ENCODE measurements around the gene TMEM256. TPM values are rescaled to one million over a fixed set of nuclear protein-coding genes. Genes with fewer than 3 reads are reported as not detected.

The TMEM256 gene
- total RNA-seq, 1 donor from 2014 or later: 149 TPM

DNA sequence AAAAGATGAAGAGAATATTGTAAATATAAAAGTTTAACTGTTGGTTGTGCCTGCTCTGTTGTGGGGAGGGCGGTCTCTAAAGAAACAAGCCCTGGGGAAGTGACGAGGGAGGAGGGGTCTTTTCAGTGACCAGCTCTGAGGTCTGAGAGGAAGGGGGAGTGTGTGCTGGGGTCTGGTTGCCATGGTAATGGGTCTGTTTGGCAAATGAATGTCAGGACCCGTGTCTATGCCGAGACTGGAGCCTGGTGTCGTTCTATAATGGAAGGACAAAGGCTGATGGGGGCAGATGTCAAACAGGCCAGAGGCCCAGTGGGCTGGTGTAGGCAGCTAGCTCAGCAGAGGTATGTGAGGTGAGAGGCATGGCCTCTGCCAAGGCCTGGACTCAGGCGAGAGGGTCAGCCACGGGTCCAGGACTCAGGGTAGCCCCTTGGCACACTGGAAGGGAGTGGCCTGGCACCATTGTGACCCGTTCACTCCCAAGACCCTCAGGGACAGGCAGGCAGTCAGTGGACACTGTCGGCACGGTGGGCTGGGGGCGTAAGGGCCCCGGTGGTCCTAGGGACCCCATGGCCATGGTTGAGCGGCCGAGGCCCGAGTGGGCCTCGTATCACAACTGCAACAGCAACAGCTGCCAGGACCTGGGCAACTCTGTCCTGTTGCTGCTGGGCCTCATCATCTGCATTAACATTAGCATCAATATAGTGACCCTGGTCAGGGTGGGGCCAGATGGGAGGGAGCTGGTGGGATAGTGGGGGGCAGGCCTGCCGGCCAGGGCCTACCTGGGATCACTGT lies 16.1 kb upstream of the TMEM256 start, which contains the start of gene SPEM1:
SPEM1 (plus strand) TSS at position 506 of the 792 bp plus-strand sequence; CDS start at position 567, 61 bp downstream.
- Histone ChIP-seq H3K9me3 (ENCODE audit: control insufficient read depth in 3 of 3, low read length in 3 of 3) (no peaks in the 10 kb centered on the region), H3K27me3 (ENCODE audit: control insufficient read depth in 3 of 3, insufficient read depth in 3 of 3, low read length in 3 of 3) (peaks cover 0 to 4% (median 0%) of the 10 kb centered on the region in 3 donors), H3K4me1 (ENCODE audit: control insufficient read depth in 3 of 3, insufficient read depth in 3 of 3, low read length in 3 of 3) (no peaks in the 10 kb centered on the region), H3K36me3 (ENCODE audit: control insufficient read depth in 3 of 3, insufficient read depth in 3 of 3, low read length in 3 of 3) (peaks cover 3 to 6% (median 6%) of the 10 kb centered on the region in 3 donors), H3K4me3 (ENCODE audit: low read length in 3 of 3) (no peak within 1 kb of the TSS), H3K27ac (ENCODE audit: low read depth, low read length) (no peak within 1 kb of the TSS), H3K9ac (ENCODE audit: low read depth in 1 of 3, low read length in 3 of 3) (no peak within 1 kb of the TSS)

GRCh38 chr17:7418472-7419152 lies 14.7 kb upstream of the TMEM256 start:
- Histone ChIP-seq H3K27ac (ENCODE audit: low read depth, low read length) (no peak overlapping the region), H3K36me3 (ENCODE audit: control insufficient read depth in 3 of 3, insufficient read depth in 3 of 3, low read length in 3 of 3) (peaks cover 3 to 8% (median 6%) of the 10 kb centered on the region in 3 donors), H3K9me3 (ENCODE audit: control insufficient read depth in 3 of 3, low read length in 3 of 3) (no peaks in the 10 kb centered on the region), H3K27me3 (ENCODE audit: control insufficient read depth in 3 of 3, insufficient read depth in 3 of 3, low read length in 3 of 3) (peaks cover 0 to 4% (median 0%) of the 10 kb centered on the region in 3 donors), H3K4me3 (ENCODE audit: low read length in 3 of 3) (no peak overlapping the region), H3K4me1 (ENCODE audit: control insufficient read depth in 3 of 3, insufficient read depth in 3 of 3, low read length in 3 of 3) (no peaks in the 10 kb centered on the region), H3K9ac (ENCODE audit: low read depth in 1 of 3, low read length in 3 of 3) (no peak overlapping the region)

GRCh38 chr17:7417056-7417655 lies 13.3 kb upstream of the TMEM256 start:
- Histone ChIP-seq H3K4me1 (ENCODE audit: control insufficient read depth in 3 of 3, insufficient read depth in 3 of 3, low read length in 3 of 3) (no peaks in the 10 kb centered on the region), H3K27ac (ENCODE audit: low read depth, low read length) (no peak overlapping the region), H3K9ac (ENCODE audit: low read depth in 1 of 3, low read length in 3 of 3) (no peak overlapping the region), H3K36me3 (ENCODE audit: control insufficient read depth in 3 of 3, insufficient read depth in 3 of 3, low read length in 3 of 3) (peaks cover 3 to 8% (median 6%) of the 10 kb centered on the region in 3 donors), H3K4me3 (ENCODE audit: low read length in 3 of 3) (no peak overlapping the region), H3K9me3 (ENCODE audit: control insufficient read depth in 3 of 3, low read length in 3 of 3) (no peaks in the 10 kb centered on the region), H3K27me3 (ENCODE audit: control insufficient read depth in 3 of 3, insufficient read depth in 3 of 3, low read length in 3 of 3) (peaks cover 0 to 4% (median 0%) of the 10 kb centered on the region in 3 donors)

GRCh38 chr17:7416323-7416722 lies 12.4 kb upstream of the TMEM256 start:
- Histone ChIP-seq H3K4me3 (ENCODE audit: low read length in 3 of 3) (no peak overlapping the region), H3K36me3 (ENCODE audit: control insufficient read depth in 3 of 3, insufficient read depth in 3 of 3, low read length in 3 of 3) (peaks cover 3 to 8% (median 6%) of the 10 kb centered on the region in 3 donors), H3K27me3 (ENCODE audit: control insufficient read depth in 3 of 3, insufficient read depth in 3 of 3, low read length in 3 of 3) (peaks cover 0 to 4% (median 0%) of the 10 kb centered on the region in 3 donors), H3K9me3 (ENCODE audit: control insufficient read depth in 3 of 3, low read length in 3 of 3) (no peaks in the 10 kb centered on the region), H3K27ac (ENCODE audit: low read depth, low read length) (no peak overlapping the region), H3K9ac (ENCODE audit: low read depth in 1 of 3, low read length in 3 of 3) (no peak overlapping the region), H3K4me1 (ENCODE audit: control insufficient read depth in 3 of 3, insufficient read depth in 3 of 3, low read length in 3 of 3) (no peaks in the 10 kb centered on the region)

DNA sequence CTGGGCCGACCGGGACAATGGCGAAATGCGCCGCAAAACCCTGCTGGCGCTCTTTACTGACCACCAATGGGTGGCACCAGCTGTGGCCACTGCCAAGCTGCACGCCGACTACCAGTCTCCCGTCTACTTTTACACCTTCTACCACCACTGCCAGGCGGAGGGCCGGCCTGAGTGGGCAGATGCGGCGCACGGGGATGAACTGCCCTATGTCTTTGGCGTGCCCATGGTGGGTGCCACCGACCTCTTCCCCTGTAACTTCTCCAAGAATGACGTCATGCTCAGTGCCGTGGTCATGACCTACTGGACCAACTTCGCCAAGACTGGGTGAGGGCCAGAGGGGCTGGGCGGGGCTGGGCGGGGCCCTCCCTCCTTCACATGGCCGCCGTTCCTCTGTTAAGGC lies 11.9 kb upstream of the TMEM256 start:
- Histone ChIP-seq H3K9ac (ENCODE audit: low read depth in 1 of 3, low read length in 3 of 3) (no peak overlapping the region), H3K27me3 (ENCODE audit: control insufficient read depth in 3 of 3, insufficient read depth in 3 of 3, low read length in 3 of 3) (peaks cover 0 to 4% (median 0%) of the 10 kb centered on the region in 3 donors), H3K36me3 (ENCODE audit: control insufficient read depth in 3 of 3, insufficient read depth in 3 of 3, low read length in 3 of 3) (peaks cover 3 to 8% (median 6%) of the 10 kb centered on the region in 3 donors), H3K9me3 (ENCODE audit: control insufficient read depth in 3 of 3, low read length in 3 of 3) (no peaks in the 10 kb centered on the region), H3K4me3 (ENCODE audit: low read length in 3 of 3) (no peak overlapping the region), H3K27ac (ENCODE audit: low read depth, low read length) (no peak overlapping the region), H3K4me1 (ENCODE audit: control insufficient read depth in 3 of 3, insufficient read depth in 3 of 3, low read length in 3 of 3) (no peaks in the 10 kb centered on the region)

DNA sequence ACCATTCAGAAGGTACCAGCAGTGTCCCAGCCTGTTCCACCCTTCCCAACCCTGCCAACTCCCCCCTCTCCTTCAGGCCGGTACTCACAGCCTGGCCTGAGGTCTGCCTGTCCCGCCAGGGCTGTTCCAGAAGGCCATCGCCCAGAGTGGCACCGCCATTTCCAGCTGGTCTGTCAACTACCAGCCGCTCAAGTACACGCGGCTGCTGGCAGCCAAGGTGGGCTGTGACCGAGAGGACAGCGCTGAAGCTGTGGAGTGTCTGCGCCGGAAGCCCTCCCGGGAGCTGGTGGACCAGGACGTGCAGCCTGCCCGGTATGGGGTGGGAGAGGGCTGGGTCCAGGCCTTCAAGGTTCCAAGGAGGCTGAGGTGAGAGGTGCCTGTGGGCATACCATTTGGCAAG lies 10.9 kb upstream of the TMEM256 start:
- Histone ChIP-seq H3K4me3 (ENCODE audit: low read length in 3 of 3) (no peak overlapping the region), H3K36me3 (ENCODE audit: control insufficient read depth in 3 of 3, insufficient read depth in 3 of 3, low read length in 3 of 3) (peaks cover 6 to 8% (median 7%) of the 10 kb centered on the region in 3 donors), H3K4me1 (ENCODE audit: control insufficient read depth in 3 of 3, insufficient read depth in 3 of 3, low read length in 3 of 3) (no peaks in the 10 kb centered on the region), H3K9ac (ENCODE audit: low read depth in 1 of 3, low read length in 3 of 3) (no peak overlapping the region), H3K9me3 (ENCODE audit: control insufficient read depth in 3 of 3, low read length in 3 of 3) (no peaks in the 10 kb centered on the region), H3K27me3 (ENCODE audit: control insufficient read depth in 3 of 3, insufficient read depth in 3 of 3, low read length in 3 of 3) (peaks cover 0 to under 1% (median 0%) of the 10 kb centered on the region in 3 donors), H3K27ac (ENCODE audit: low read depth, low read length) (no peak overlapping the region)

DNA sequence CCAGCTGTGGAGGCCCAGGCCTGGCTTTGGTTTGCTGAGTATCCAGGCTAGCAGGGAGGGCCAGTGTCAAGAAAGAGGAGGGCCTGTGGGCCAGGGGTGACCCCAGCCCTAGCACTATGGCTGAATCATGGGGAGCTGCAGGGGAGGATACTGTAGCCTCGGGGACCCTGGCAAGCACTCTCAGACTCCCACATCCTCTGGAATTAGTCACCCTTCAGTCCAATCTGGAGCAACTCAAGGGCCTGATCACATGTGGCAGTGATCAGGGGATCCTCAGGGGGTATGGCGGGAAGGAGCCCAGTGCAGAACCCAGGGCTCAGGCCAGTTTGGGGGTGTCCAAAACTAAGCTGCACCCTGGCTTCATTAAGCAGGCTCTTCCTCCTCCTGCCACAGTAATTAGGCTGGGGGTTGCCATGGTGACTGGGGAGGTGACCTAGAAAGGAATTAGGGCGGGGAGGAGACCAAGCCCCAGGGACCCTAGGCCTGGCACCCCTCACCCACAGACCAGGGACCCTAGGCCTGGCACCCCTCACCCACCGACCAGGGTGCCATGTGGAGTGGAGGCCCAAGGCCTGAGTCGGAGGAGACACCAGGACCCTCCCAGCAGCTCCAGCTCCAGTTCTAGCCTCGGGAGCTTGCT lies 9.6 kb upstream of the TMEM256 start:
- H3K4me1 ChIP-seq (ENCODE audit: control insufficient read depth in 3 of 3, insufficient read depth in 3 of 3, low read length in 3 of 3): no peaks in the 10 kb centered on the region
- no peak overlapping the region for H3K4me3 ChIP-seq (ENCODE audit: low read length in 3 of 3)
- H3K9ac ChIP-seq (ENCODE audit: low read depth in 1 of 3, low read length in 3 of 3): no peak overlapping the region
- no peak overlapping the region for H3K27ac ChIP-seq (ENCODE audit: low read depth, low read length)
- no peaks in the 10 kb centered on the region for H3K27me3 ChIP-seq (ENCODE audit: control insufficient read depth in 3 of 3, insufficient read depth in 3 of 3, low read length in 3 of 3)
- no peaks in the 10 kb centered on the region for H3K9me3 ChIP-seq (ENCODE audit: control insufficient read depth in 3 of 3, low read length in 3 of 3)
- peaks cover 10 to 14% (median 12%) of the 10 kb centered on the region in 3 donors for H3K36me3 ChIP-seq (ENCODE audit: control insufficient read depth in 3 of 3, insufficient read depth in 3 of 3, low read length in 3 of 3)

DNA sequence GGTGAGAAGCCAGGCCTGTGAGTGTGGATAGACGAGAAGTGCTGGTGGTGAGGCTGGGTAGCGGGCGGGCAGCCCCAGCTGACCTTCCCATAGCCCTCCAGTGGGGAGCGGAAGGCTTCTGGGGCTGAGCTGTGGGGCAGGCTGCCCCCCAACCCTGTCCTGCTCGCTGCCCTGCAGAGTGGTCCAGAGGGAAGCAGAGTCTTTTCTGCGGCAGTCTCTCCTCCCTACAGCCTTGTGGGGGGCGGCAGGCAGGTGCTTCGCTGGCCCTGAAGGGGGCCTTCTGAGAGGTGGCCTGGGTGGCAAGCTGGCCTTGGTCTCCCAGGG lies 7.5 kb upstream of the TMEM256 start:
- Histone ChIP-seq H3K4me1 (ENCODE audit: control insufficient read depth in 3 of 3, insufficient read depth in 3 of 3, low read length in 3 of 3) (no peaks in the 10 kb centered on the region), H3K9me3 (ENCODE audit: control insufficient read depth in 3 of 3, low read length in 3 of 3) (no peaks in the 10 kb centered on the region), H3K4me3 (ENCODE audit: low read length in 3 of 3) (no peak overlapping the region), H3K9ac (ENCODE audit: low read depth in 1 of 3, low read length in 3 of 3) (no peak overlapping the region), H3K27ac (ENCODE audit: low read depth, low read length) (no peak overlapping the region), H3K36me3 (ENCODE audit: control insufficient read depth in 3 of 3, insufficient read depth in 3 of 3, low read length in 3 of 3) (peaks cover 10 to 14% (median 12%) of the 10 kb centered on the region in 3 donors), H3K27me3 (ENCODE audit: control insufficient read depth in 3 of 3, insufficient read depth in 3 of 3, low read length in 3 of 3) (no peaks in the 10 kb centered on the region)

DNA sequence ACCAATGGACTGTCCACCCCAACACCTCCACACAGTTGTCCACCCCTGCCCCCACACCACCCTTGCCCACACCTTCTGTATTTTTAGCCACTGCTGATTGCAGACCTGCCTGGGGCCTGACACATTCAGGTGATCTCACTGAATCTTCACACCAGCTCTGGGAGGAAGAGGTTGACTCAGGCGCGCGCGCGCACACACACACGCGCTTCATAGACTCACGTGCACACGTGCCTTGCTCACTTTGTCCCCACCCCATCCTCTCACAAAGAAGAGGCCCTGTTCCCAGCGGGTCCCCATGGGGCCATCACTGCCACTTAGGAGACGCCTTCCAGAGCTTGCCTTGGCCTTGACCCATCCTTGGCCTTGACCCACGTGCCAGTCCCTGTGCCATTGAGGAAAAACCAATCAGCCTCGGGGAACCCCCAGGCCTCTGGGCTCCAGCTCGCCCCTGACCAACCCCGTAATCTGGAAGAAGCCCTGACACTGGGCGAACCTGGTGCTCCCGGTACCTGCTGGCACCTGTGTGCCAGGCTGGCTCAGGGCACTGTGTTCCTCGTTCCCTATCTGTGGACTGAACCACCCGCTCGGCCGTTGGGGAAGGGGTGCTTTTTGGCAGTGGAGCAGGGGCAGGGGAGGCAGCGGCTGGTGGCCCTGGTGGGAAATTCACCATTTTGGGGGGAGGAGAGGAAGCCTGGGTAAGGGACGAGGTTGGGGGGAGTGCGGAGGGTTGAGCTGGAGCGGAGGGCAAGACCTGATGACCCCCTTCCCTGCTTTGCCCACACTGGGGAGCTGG lies 6.9 kb upstream of the TMEM256 start:
- no peaks in the 10 kb centered on the region for H3K9me3 ChIP-seq (ENCODE audit: control insufficient read depth in 3 of 3, low read length in 3 of 3)
- no peaks in the 10 kb centered on the region for H3K27me3 ChIP-seq (ENCODE audit: control insufficient read depth in 3 of 3, insufficient read depth in 3 of 3, low read length in 3 of 3)
- no peak overlapping the region for H3K27ac ChIP-seq (ENCODE audit: low read depth, low read length)
- no peak overlapping the region for H3K9ac ChIP-seq (ENCODE audit: low read depth in 1 of 3, low read length in 3 of 3)
- peaks cover 10 to 14% (median 12%) of the 10 kb centered on the region in 3 donors for H3K36me3 ChIP-seq (ENCODE audit: control insufficient read depth in 3 of 3, insufficient read depth in 3 of 3, low read length in 3 of 3)
- H3K4me3 ChIP-seq (ENCODE audit: low read length in 3 of 3): no peak overlapping the region
- peaks cover 0 to 5% (median under 1%) of the 10 kb centered on the region in 3 donors for H3K4me1 ChIP-seq (ENCODE audit: control insufficient read depth in 3 of 3, insufficient read depth in 3 of 3, low read length in 3 of 3)
